Measurements from ENCODE around the gene AK8.

- TF ChIP-seq CTCF (conservative IDR thresholded peaks at IDR 0.05; ENCODE audit: low read length), result no peak
- TF ChIP-seq EZH2phosphoT487 (IDR thresholded peaks at IDR 0.05; ENCODE audit: borderline replicate concordance, low read depth, low read length), result no peak
These were observed 146.9 kb downstream of the AK8 start for GRCh38 chr9:132731230-132731629.

Data from OCI-LY7 (cell line).